GM12878 (cell line): ENCODE results near the gene NPM1. TPM values are rescaled to one million over a fixed set of nuclear protein-coding genes. Genes with fewer than 3 reads are reported as not detected.
A peak's percentile ranks its signal among the peaks of the same experiment; 100 is the strongest.

Source experiments
- ATF2 ChIP-seq: IDR thresholded peaks from 2 replicates; pipeline ENCODE4 v1.6.1; 2012; ENCODE audit warnings: low read length, inconsistent platforms
- ATF7 ChIP-seq: fragments of 450-650 bp; IDR thresholded peaks from 2 replicates; pipeline ENCODE4 v1.6.1; 2016; ENCODE audit warnings: low read depth, mild to moderate bottlenecking
- BHLHE40 ChIP-seq, 2 experiments: fragments of 450-650 bp in 1 of 2; IDR thresholded peaks; 2 replicates each; pipeline ENCODE4 v1.6.1; 2011 to 2017; ENCODE audit warnings: low read depth in 2 of 2, borderline replicate concordance in 1 of 2, improper control_type of control experiment in 1 of 2, low read length in 1 of 2, mild to moderate bottlenecking in 1 of 2
- DPF2 ChIP-seq: fragments of 450-650 bp; IDR thresholded peaks from 2 replicates; pipeline ENCODE4 v1.6.1; 2017; ENCODE audit warnings: mild to moderate bottlenecking
- IKZF1 ChIP-seq: fragments of 450-650 bp; conservative IDR thresholded peaks from 2 replicates; pipeline ENCODE4 v1.6.1; 2017; ENCODE audit warnings: antibody characterized with exemption, mild to moderate bottlenecking
- IKZF2 ChIP-seq, 2 experiments: fragments of 450-650 bp; IDR thresholded peaks; 2 replicates each; pipeline ENCODE4 v1.6.1; 2017; ENCODE audit warnings: mild to moderate bottlenecking in 2 of 2, moderate library complexity in 2 of 2
- IRF4 ChIP-seq: IDR thresholded peaks from 2 replicates; pipeline ENCODE4 v1.6.1; 2011; ENCODE audit warnings: low read depth, low read length
- JUNB ChIP-seq: IDR thresholded peaks from 2 replicates; pipeline ENCODE4 v1.6.1; 2016; ENCODE audit warnings: antibody characterized with exemption, mild to moderate bottlenecking
- MLLT1 ChIP-seq: fragments of 450-650 bp; IDR thresholded peaks from 2 replicates; pipeline ENCODE4 v1.6.1; 2016; ENCODE audit warnings: mild to moderate bottlenecking
- MTA2 ChIP-seq: fragments of 450-650 bp; IDR thresholded peaks from 2 replicates; pipeline ENCODE4 v1.6.1; 2016; ENCODE audit warnings: low read depth, mild to moderate bottlenecking, moderate library complexity
- MTA3 ChIP-seq: IDR thresholded peaks from 2 replicates; pipeline ENCODE4 v1.6.1; 2012; ENCODE audit warnings: low read length, inconsistent platforms, borderline replicate concordance
- NFIC ChIP-seq: IDR thresholded peaks from 2 replicates; pipeline ENCODE4 v1.6.1; 2012; ENCODE audit warnings: low read depth, mild to moderate bottlenecking, inconsistent platforms, low read length, moderate library complexity
- NFYB ChIP-seq: IDR thresholded peaks from 2 replicates; pipeline ENCODE4 v1.6.1; 2011; ENCODE audit warnings: low read depth, mild to moderate bottlenecking, low read length, improper control_type of control experiment, moderate library complexity; ENCODE audit not compliant: insufficient read depth
- RELB ChIP-seq: fragments of 450-650 bp; IDR thresholded peaks from 2 replicates; pipeline ENCODE4 v1.6.1; 2017; ENCODE audit warnings: low read depth, mild to moderate bottlenecking, moderate library complexity
- RUNX3 ChIP-seq: IDR thresholded peaks from 2 replicates; pipeline ENCODE4 v1.6.1; 2012; ENCODE audit warnings: low read length, inconsistent platforms
- SP1 ChIP-seq: IDR thresholded peaks from one replicate; pipeline ENCODE4 v1.6.1; 2011; ENCODE audit warnings: low read depth, low read length
- SRF ChIP-seq, 2 experiments: IDR thresholded peaks; 2 replicates each; pipeline ENCODE4 v1.6.1; 2011; ENCODE audit warnings: low read depth in 2 of 2, low read length in 2 of 2, mild to moderate bottlenecking in 1 of 2, moderate library complexity in 1 of 2
- STAT3 ChIP-seq: IDR thresholded peaks from 2 replicates; pipeline ENCODE4 v1.6.1; 2011; ENCODE audit warnings: low read depth, low read length, improper control_type of control experiment
- YY1 ChIP-seq: IDR thresholded peaks from 2 replicates; pipeline ENCODE4 v1.6.1; 2011; ENCODE audit warnings: low read depth, mild to moderate bottlenecking, low read length
- polyA plus RNA-seq, 11 experiments: library from polyadenylated mRNA; depleted of rRNA in 4 of 11; unstranded in 6 of 11; stranded (reverse) in 5 of 11; fragments of >200 nt; fragmentation: Nextera tagmentation in 4 of 11; fragmentation: Illumina TruSeq in 1 of 11; extraction: Ambion mirVana in 4 of 11; extraction: Trizol in 1 of 11; gene quantifications; 1 replicate in 1 of 11; 2 replicates in 10 of 11; pipeline versions ENCODE4 v1.2.1 to v1.2.3, GENCODE V29; 2011 to 2016; ENCODE audit warnings: inconsistent platforms in 2 of 11, missing spikeins in 2 of 11, low read depth in 1 of 11
- total RNA-seq, 4 experiments: library from RNA; depleted of rRNA in 3 of 4; stranded (reverse); fragments of >200 nt in 3 of 4; fragmentation: Illumina TruSeq in 1 of 4; extraction: Trizol in 1 of 4; gene quantifications; 2 replicates each; pipeline versions ENCODE4 v1.2.1 to v1.2.3, GENCODE V29; 2013 to 2021

Gene NPM1
- total and polyA plus RNA-seq, 10 of the 15 experiments (the other 5 are each of a cell fraction or from before 2014, with no cell fraction given) = 1,843 to 5,466 (median 2,866) TPM

DNA sequence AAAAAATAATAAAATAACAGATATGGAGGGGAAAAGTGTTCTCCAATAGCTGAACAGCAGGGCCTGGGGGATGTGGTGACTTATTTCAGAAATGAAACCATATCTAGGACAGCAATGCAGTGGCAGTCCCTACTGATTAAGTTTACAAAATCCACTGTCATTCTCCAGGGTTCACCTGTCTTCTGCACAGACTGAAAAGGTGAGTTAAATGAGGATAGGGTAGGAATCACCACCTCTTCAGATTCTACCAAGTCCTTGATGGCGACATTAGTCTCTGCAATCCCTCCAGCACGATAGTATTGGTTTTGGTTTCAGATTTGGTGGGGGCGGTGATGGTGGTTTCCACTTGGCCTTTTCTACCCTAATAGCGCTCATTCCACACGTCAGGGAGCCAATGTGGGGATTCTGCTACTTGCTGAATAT is 32.3 kb upstream of the NPM1 start (continued):
- TF ChIP-seq ATF2 (no peak), IRF4 (0 out of 2 replicates have a peak, but pooled peaks have one; percentile 57), MTA3 (no peak), YY1 (0 out of 2 replicates have a peak, but pooled peaks have one; percentile 45), RELB (peak; percentile 84), NFIC (0 out of 2 replicates have a peak, but pooled peaks have one; percentile 34), STAT3 (no peak), SP1 (peak; percentile 17), DPF2 (peak; percentile 74; the same call in 1 of the 2 replicates), JUNB (peak; percentile 63), SRF (IDR thresholded peaks at IDR 0.05; ENCODE audit: low read depth in 2 of 2, low read length in 2 of 2) (no peak), BHLHE40 (IDR thresholded peaks at IDR 0.05; ENCODE audit: borderline replicate concordance in 1 of 2, low read depth in 2 of 2, low read length in 1 of 2) (peak in 1 of 2 experiments; percentile 9; a peak in 1 of 4 replicates), MLLT1 (peak; percentile 41; the same call in 1 of the 2 replicates), IKZF1 (0 out of 2 replicates have a peak, but pooled peaks have one; percentile 30), IKZF2 (IDR thresholded peaks at IDR 0.05) (peak; percentile 23 to 46; a peak in 2 of 4 replicates), RUNX3 (peak; percentile 83), MTA2 (peak; percentile 53), ATF7 (peak; percentile 60; the same call in 1 of the 2 replicates), NFYB (0 out of 2 replicates have a peak, but pooled peaks have one; percentile 25)
